Activated naive CD4-positive, alpha-beta T cell treated with anti-CD3 and anti-CD28 coated beads, Interleukin-2, amount 50 U/mL, for 16 hours (primary cell): ENCODE measurements around the gene FCMR.

Source experiments
- DNase-seq: peaks from one replicate; pipeline ENCODE4 v3.0.0-alpha.2; 2020

FCMR gene

GRCh38 chr1:206898089-206898914 is 23.4 kb downstream of the FCMR start:
- no peak for DNase-seq

GRCh38 chr1:206897175-206897574 is 24.6 kb downstream of the FCMR start, which contains the start of gene IL24:
Gene IL24, plus strand, starts transcription at chr1:206897443. Its CDS starts 390 bp downstream, at chr1:206897833.
- peak; percentile 52 for DNase-seq

GRCh38 chr1:206896261-206896660 is 25.5 kb downstream of the FCMR start:
- DNase-seq, result no peak

GRCh38 chr1:206895837-206896242 is 25.9 kb downstream of the FCMR start:
- DNase-seq, result no peak

GRCh38 chr1:206895325-206895724 is 26.4 kb downstream of the FCMR start:
- no peak for DNase-seq

GRCh38 chr1:206893380-206893779 is 28.4 kb downstream of the FCMR start:
- no peak for DNase-seq

GRCh38 chr1:206892351-206892984 is 29.3 kb downstream of the FCMR start:
- DNase-seq, result no peak

GRCh38 chr1:206891412-206891811 is 30.3 kb downstream of the FCMR start:
- no peak for DNase-seq

- no peak for DNase-seq
Measured at GRCh38 chr1:206890125-206891060, 31.3 kb downstream of the FCMR start.

GRCh38 chr1:206887701-206888100 is 34.0 kb downstream of the FCMR start:
- no peak for DNase-seq

- no peak for DNase-seq
Measured at GRCh38 chr1:206886831-206887230, 34.9 kb downstream of the FCMR start.

- DNase-seq, result no peak
Measured at GRCh38 chr1:206885341-206886060, 36.2 kb downstream of the FCMR start.

- DNase-seq, result no peak
Measured at GRCh38 chr1:206883876-206884275, 37.9 kb downstream of the FCMR start.

- no peak for DNase-seq
Measured at GRCh38 chr1:206883160-206883559, 38.6 kb downstream of the FCMR start.

GRCh38 chr1:206882555-206882954 is 39.2 kb downstream of the FCMR start:
- DNase-seq, result no peak

GRCh38 chr1:206880314-206880713 is 41.4 kb downstream of the FCMR start:
- DNase-seq, result no peak

GRCh38 chr1:206878456-206878855 is 43.3 kb downstream of the FCMR start:
- no peak for DNase-seq

- no peak for DNase-seq
Measured at GRCh38 chr1:206875752-206876377, 45.9 kb downstream of the FCMR start.

- DNase-seq, result no peak
Measured at GRCh38 chr1:206873603-206874188, 48.0 kb downstream of the FCMR start.

- no peak for DNase-seq
Measured at GRCh38 chr1:206872139-206872538, 49.6 kb downstream of the FCMR start.

- no peak for DNase-seq
Measured at GRCh38 chr1:206868264-206868663, 53.5 kb downstream of the FCMR start.

GRCh38 chr1:206867716-206868115 is 54.0 kb downstream of the FCMR start:
- DNase-seq, result no peak
